Measurements from ENCODE around the gene ASB3.

- TF ChIP-seq CTCF (conservative IDR thresholded peaks at IDR 0.05; ENCODE audit: low read length): no peak
- TF ChIP-seq EZH2phosphoT487 (IDR thresholded peaks at IDR 0.05; ENCODE audit: borderline replicate concordance): no peak
Measured at GRCh38 chr2:53826030-53826410, 39.3 kb upstream of the ASB3 start.
